K562 treated with DMSO at 1 percent for 4 hours (cell line): Measurements from ENCODE around the gene ADAMTS6. TPM values are rescaled to one million over a fixed set of nuclear protein-coding genes. Genes with fewer than 3 reads are reported as not detected.

Source experiments
- total RNA-seq: library from RNA; unstranded; fragments of 300-600 nt; gene quantifications from 2 replicates; pipeline ENCODE4 v1.2.3, GENCODE V29; 2022; ENCODE audit not compliant: insufficient read depth

The ADAMTS6 gene
- total RNA-seq = 0.84 and 2.7 TPM in 2 replicates

GRCh38 chr5:65481635-65482295 lies at the start of gene ADAMTS6:
Gene ADAMTS6, minus strand, starts transcription at chr5:65481920. Its CDS starts 8,247 bp downstream, at chr5:65473673.

Other genes with a start within 250 kb of the ADAMTS6 start
- 16.3 and 24.7 TPM in 2 replicates for gene CENPK, start 81.2 kb upstream of the ADAMTS6 start, total RNA-seq
- 16.9 and 23.3 TPM in 2 replicates for gene PPWD1, start 81.4 kb upstream of the ADAMTS6 start, total RNA-seq
- 6.5 and 6.7 TPM in 2 replicates for gene TRIM23, start 142.4 kb upstream of the ADAMTS6 start, total RNA-seq
- gene SHLD3, start 143.1 kb upstream of the ADAMTS6 start, total RNA-seq = 3.8 and 5.0 TPM in 2 replicates
- gene TRAPPC13, start 143.1 kb upstream of the ADAMTS6 start, total RNA-seq = 8.2 and 9.6 TPM in 2 replicates
- 1.6 and 1.9 TPM in 2 replicates for gene SGTB, start 240.2 kb upstream of the ADAMTS6 start, total RNA-seq
- 9.2 and 11.7 TPM in 2 replicates for gene NLN, start 240.3 kb upstream of the ADAMTS6 start, total RNA-seq